HAP-1 (cell line): Measurements from ENCODE around the gene KRT8.
"Not testable (repeated sequence)": the region's sequence is repeated elsewhere in the genome, so short reads cannot be mapped to it uniquely, and the experiment has no call there.

ENCODE experiments used
- DNase-seq, 2 experiments: peaks; one replicate each; pipeline ENCODE4 v3.0.0-alpha.2; 2016 to 2020; ENCODE audit warnings: low spot score in 2 of 2
- H3K27me3 ChIP-seq: fragments of 250-450 bp; sonication (Bioruptor Pico); 2 replicates; pipeline ENCODE4 v1.5.1; 2020; ENCODE audit warnings: low read depth, mild to moderate bottlenecking, moderate library complexity
- H3K36me3 ChIP-seq: fragments of 250-450 bp; sonication (Bioruptor Pico); replicated peaks from 2 replicates; pipeline ENCODE4 v1.5.1; 2020; ENCODE audit warnings: mild to moderate bottlenecking
- H3K4me1 ChIP-seq: fragments of 250-450 bp; sonication (Bioruptor Pico); 2 replicates; pipeline ENCODE4 v1.5.1; 2020; ENCODE audit warnings: mild to moderate bottlenecking
- H3K4me3 ChIP-seq: fragments of 250-450 bp; sonication (Bioruptor Pico); 2 replicates; pipeline ENCODE4 v1.5.1; 2020; ENCODE audit warnings: mild to moderate bottlenecking, moderate library complexity
- H3K9me3 ChIP-seq: fragments of 250-450 bp; sonication (Bioruptor Pico); 2 replicates; pipeline ENCODE4 v1.5.1; 2020; ENCODE audit warnings: mild to moderate bottlenecking, moderate library complexity
- in situ Hi-C: fragments of 300-500 bp; cut with MboI; formaldehyde crosslinking; loops from 3 replicates; pipeline ENCODE4 v1.14.3; 2020; ENCODE audit warnings: low sequenced_read_pairs, inconsistent platforms, mixed read lengths

The KRT8 gene

DNA sequence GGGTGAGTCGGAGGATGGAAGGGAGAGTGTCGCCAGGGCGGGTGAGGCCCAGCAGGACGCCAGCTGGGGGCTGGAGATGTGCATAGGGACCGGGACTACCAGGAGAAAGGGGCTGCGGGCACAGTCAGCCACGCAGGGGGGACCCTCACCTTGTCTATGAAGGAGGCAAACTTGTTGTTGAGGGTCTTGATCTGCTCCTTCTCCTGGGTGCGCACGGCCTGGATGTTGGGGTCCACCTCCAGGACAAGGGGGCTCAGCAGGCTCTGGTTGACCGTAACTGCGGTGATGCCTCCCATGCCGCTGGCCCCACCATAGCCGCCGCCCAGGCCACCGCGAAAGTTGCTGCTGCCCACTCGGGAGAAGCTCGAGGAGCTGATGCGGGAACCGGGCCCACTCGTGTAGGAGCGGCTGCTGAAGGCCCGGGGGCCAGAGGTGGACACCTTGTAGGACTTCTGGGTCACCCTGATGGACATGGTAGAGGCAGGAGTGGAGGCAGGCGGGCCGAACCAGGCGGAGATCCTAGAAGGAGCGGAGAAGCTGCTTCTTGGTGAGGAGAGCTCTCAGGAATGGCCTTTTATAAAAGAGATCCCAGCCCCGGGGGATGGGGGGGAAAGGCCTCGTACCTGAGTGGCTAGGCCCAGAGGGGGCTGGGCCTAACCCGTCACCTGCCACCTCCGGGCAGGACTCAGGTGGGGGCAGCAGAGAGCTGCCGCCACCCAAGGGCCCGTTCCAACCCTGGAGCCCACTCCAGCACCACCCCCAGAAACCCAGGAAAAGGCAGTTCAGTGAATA is at the start of gene KRT8:
KRT8 (minus strand) TSS at position 568 of the 792 bp plus-strand sequence; CDS start at position 473, 95 bp downstream.
- peak within 1 kb of the TSS; percentile 33 for H3K4me3 ChIP-seq
- in situ Hi-C loops = not testable (repeated sequence)

DNA sequence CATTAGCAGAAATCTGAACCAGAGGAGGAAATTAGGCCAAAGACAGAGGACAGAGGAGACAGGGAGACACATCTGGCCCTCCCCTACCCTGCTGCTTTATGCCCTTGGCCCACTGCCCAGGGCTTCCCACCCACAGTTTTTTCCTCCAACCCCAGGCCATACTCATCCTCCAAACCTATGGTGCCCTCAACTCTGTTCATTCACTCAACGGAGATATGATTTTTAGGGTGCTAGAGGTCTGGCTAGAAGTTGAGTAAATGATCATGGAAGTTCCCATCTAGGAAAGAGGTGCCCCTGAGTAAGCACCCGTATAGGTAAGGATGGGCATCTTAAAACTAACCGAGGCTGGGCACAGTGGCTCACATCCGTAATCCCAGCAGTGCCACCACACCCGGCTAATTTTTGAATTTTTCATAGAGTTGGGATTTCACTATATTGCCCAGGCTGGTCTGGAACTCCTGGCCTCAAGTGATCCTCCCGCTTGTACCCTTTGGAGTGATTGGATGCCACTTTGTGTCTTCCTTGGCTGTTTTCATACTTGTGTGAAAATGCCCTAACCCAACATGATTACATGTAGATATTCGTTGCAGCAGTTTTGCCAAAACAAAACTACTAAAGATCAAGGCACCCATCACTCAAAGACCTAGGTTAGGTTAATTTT is 48.4 kb upstream of the KRT8 start:
- in situ Hi-C loops = no loop called here
- no peaks in the 10 kb centered on the region for H3K9me3 ChIP-seq
- peaks cover 2% of the 10 kb centered on the region; the same call in 1 of the 2 replicates for H3K4me1 ChIP-seq
- H3K36me3 ChIP-seq = peaks cover 31% of the 10 kb centered on the region
- no peak for DNase-seq
- H3K27me3 ChIP-seq = no peaks in the 10 kb centered on the region
- no peak overlapping the region for H3K4me3 ChIP-seq

More for the DNA sequence above, at the start of gene KRT8:
- H3K9me3 ChIP-seq, H3K36me3 ChIP-seq, H3K27me3 ChIP-seq: not testable (repeated sequence)
- DNase-seq = peak in 1 of 2 experiments; percentile 65
- peaks cover 37% of the 10 kb centered on the region for H3K4me1 ChIP-seq

DNA sequence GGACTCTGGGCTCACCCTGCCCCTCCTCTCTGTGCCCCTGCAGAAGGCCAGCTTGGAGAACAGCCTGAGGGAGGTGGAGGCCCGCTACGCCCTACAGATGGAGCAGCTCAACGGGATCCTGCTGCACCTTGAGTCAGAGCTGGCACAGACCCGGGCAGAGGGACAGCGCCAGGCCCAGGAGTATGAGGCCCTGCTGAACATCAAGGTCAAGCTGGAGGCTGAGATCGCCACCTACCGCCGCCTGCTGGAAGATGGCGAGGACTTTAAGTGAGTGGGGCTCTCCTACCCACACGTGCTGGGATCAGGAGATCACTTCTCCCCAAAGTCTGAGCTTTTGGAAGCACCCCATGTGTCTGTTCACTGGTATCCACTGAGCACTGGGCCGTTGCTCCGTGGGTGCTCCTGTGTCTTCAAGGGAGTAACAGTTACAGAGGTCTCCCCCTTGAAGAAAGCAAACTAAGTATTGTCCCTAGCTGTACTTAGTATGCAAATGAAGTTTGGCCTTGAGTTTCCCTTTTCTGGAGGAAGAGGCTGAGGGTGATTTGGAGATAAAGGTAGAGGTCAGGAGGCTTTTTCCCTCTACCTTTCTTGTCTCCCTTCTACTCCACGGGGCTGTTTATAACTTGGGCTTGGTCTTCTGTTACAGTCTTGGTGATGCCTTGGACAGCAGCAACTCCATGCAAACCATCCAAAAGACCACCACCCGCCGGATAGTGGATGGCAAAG is 47.4 kb upstream of the KRT8 start:
- no peaks in the 10 kb centered on the region for H3K9me3 ChIP-seq
- peaks cover 2% of the 10 kb centered on the region; the same call in 1 of the 2 replicates for H3K4me1 ChIP-seq
- H3K36me3 ChIP-seq = peaks cover 31% of the 10 kb centered on the region
- no peak overlapping the region for H3K4me3 ChIP-seq
- no peak for DNase-seq
- in situ Hi-C loops = no loop called here
- H3K27me3 ChIP-seq = no peaks in the 10 kb centered on the region

GRCh38 chr12:52951640-52952039 is 46.8 kb upstream of the KRT8 start:
- Histone ChIP-seq H3K9me3 (no peaks in the 10 kb centered on the region), H3K36me3 (peaks cover 31% of the 10 kb centered on the region), H3K4me1 (peaks cover 2% of the 10 kb centered on the region; the same call in 1 of the 2 replicates), H3K4me3 (no peak overlapping the region), H3K27me3 (no peaks in the 10 kb centered on the region)
- in situ Hi-C loops = no loop called here
- no peak for DNase-seq

DNA sequence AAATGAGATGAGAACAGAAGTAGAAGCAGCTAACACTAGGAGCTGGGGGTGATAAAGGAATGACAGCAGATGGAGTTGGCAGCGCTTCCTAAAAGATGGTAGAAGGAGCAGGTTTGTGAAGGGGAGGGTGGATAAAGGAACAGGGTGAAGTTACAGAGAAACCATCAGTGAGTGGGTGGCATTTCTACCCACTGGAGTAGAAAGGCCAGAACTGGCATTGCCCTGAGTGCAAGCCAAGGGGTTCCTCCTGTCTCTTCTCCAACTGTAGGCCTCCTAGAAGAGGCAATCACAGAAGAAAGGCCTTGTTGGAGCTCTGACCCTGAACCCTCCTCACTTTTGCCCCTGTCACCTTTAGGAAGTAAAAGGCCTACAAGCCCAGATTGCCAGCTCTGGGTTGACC is 46.2 kb upstream of the KRT8 start:
- no peaks in the 10 kb centered on the region for H3K27me3 ChIP-seq
- in situ Hi-C loops = no loop called here
- H3K4me1 ChIP-seq = peaks cover 2% of the 10 kb centered on the region; the same call in 1 of the 2 replicates
- H3K36me3 ChIP-seq = peaks cover 31% of the 10 kb centered on the region
- no peaks in the 10 kb centered on the region for H3K9me3 ChIP-seq
- H3K4me3 ChIP-seq = no peak overlapping the region
- no peak for DNase-seq

DNA sequence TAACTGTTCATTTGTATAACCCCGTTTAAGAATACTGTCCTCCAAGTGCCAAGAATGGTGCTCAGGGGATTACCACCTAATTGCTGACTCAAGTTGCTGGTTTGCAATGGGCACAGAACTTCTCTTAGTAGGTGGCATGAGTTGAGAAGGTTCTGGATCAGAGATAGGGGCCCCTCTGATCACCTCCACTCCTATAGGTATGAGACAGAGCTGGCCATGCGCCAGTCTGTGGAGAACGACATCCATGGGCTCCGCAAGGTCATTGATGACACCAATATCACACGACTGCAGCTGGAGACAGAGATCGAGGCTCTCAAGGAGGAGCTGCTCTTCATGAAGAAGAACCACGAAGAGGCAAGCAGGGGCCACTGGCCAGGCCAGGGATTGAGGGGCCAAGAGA is 45.7 kb upstream of the KRT8 start:
- Histone ChIP-seq H3K9me3 (no peaks in the 10 kb centered on the region), H3K4me1 (peaks cover 2% of the 10 kb centered on the region; the same call in 1 of the 2 replicates), H3K36me3 (peaks cover 31% of the 10 kb centered on the region), H3K4me3 (no peak overlapping the region), H3K27me3 (no peaks in the 10 kb centered on the region)
- no peak for DNase-seq
- in situ Hi-C loops = no loop called here

DNA sequence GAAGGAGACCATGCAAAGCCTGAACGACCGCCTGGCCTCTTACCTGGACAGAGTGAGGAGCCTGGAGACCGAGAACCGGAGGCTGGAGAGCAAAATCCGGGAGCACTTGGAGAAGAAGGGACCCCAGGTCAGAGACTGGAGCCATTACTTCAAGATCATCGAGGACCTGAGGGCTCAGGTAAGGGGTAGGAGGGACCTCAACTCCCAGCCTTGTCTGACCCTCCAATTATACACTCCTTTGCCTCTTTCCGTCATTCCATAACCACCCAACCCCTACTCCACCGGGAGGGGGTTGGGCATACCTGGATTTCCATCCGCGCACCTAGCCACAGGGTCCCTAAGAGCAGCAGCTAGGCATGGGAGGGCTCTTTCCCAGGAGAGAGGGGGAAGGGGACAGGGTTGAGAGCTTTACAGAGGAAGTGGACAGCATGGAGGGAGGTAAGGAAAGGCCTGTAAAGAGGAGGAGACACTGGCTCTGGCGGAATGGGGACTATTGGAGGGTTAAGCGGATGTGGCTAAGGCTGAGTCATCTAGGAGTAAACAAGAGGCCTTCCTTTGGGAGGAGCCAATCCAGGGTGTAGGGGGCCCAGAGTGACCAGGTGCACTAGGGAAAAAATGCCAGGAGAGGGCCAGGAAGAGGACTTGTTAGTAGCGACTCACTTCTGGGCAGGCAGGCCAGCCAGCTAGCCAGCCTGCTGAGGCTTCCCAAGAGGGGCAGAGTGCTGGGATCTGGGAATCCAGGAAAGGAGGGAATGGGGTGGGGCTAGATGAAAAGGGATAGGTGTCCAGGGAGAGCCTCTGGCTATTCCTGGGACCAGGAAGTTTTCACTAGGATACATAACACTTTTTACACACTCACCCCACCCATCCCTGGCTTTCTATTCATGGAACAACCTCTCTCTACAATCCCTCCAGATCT is 44.8 kb upstream of the KRT8 start:
- in situ Hi-C loops = no loop called here
- Histone ChIP-seq H3K4me3 (peak overlapping the region; percentile 74), H3K4me1 (peaks cover 2% of the 10 kb centered on the region; the same call in 1 of the 2 replicates), H3K9me3 (no peaks in the 10 kb centered on the region), H3K36me3 (peaks cover 31% of the 10 kb centered on the region), H3K27me3 (no peaks in the 10 kb centered on the region)
- DNase-seq = peak; percentile 36 to 70

DNA sequence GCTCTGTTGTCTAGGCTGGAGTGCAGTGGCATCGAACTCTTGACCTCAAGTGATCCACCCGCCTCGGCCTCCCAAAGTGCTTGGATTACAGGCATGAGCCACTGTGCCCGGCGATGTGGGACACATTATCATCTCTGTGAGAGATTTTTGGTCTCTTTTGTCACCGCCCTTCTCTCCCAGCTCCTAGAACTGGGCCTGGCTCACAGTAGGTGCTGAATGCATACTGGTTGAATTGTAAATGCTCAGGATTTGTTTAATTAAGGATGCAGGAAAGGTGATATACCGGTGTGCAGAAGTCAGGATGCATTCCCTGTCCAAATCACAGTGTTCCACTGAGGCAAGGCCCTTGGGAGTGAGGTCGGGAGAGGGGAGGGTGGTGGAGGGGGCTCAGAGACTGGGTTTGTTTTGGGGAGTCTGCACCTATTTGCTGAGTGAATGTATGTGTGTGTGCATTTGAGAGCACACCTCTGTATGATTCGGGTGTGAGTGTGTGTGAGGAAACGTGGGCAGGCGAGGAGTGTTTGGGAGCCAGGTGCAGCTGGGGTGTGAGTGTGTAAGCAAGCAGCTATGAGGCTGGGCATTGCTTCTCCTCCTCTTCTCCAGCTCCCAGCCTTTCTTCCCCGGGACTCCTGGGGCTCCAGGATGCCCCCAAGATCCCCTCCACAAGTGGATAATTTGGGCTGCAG is 43.0 kb upstream of the KRT8 start:
- Histone ChIP-seq H3K36me3 (peaks cover 26% of the 10 kb centered on the region), H3K4me1 (peaks cover 2% of the 10 kb centered on the region; the same call in 1 of the 2 replicates), H3K4me3 (no peak overlapping the region), H3K9me3 (no peaks in the 10 kb centered on the region), H3K27me3 (no peaks in the 10 kb centered on the region)
- DNase-seq = no peak
- in situ Hi-C loops = no loop called here

- Histone ChIP-seq H3K36me3 (peaks cover 18% of the 10 kb centered on the region), H3K9me3 (no peaks in the 10 kb centered on the region), H3K4me3 (no peak overlapping the region), H3K4me1 (peaks cover 2% of the 10 kb centered on the region; the same call in 1 of the 2 replicates), H3K27me3 (no peaks in the 10 kb centered on the region)
- in situ Hi-C loops = no loop called here
- DNase-seq = no peak
Observed at GRCh38 chr12:52946797-52947547, 42.1 kb upstream of the KRT8 start.

- H3K4me3 ChIP-seq = no peak overlapping the region
- no peaks in the 10 kb centered on the region for H3K9me3 ChIP-seq
- H3K4me1 ChIP-seq = peaks cover 2% of the 10 kb centered on the region; the same call in 1 of the 2 replicates
- H3K27me3 ChIP-seq = no peaks in the 10 kb centered on the region
- peaks cover 12% of the 10 kb centered on the region for H3K36me3 ChIP-seq
- in situ Hi-C loops = no loop called here
- no peak for DNase-seq
Observed at GRCh38 chr12:52946334-52946733, 41.5 kb upstream of the KRT8 start.

DNA sequence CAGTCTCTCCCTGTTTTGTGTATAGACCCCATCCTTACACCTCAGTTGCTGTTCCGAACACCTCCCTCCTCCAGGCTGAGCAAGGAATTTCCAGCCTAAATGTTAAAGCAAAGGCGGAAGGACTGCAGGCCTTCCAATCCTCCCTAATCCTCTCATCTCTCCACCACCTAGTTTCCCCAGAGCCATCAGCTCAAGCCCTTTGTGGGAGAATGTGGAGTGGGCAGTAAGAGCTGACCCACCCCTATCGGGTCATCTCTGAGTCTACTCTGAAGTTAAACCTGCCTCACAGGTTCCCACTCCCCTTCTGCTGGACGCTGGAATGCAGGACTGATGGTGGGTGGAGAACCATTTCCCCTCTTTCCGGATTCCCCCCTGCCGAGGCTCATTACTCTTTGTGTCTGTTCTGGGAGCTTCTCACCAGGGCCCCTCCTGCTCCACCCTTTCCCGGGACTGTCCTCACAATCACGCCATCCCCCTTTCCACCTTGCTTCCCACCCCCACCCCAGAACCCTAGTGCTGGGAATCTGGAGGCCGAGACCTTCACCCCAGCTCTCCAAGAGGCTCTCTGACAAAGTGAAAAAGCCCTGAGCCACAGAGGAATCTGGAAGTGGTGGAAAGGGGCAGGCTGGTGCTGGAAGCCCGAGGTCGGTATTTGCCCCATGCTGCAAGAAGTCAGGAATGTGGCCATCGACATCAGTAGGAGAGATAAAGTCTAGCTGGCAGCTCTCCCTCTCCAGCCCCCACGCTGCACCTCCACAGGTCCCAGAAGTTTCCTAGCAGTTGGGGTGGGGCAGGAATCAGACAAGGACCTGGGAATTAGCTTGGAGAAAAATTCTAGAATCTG is 40.7 kb upstream of the KRT8 start:
- Histone ChIP-seq H3K4me3 (no peak overlapping the region), H3K4me1 (peaks cover 2% of the 10 kb centered on the region; the same call in 1 of the 2 replicates), H3K36me3 (peaks cover 4% of the 10 kb centered on the region), H3K9me3 (no peaks in the 10 kb centered on the region), H3K27me3 (no peaks in the 10 kb centered on the region)
- no peak for DNase-seq
- in situ Hi-C loops = no loop called here
